Body of pancreas (tissue), 4 donors: ENCODE measurements around the gene CCDC6. TPM values are rescaled to one million over a fixed set of nuclear protein-coding genes. Genes with fewer than 3 reads are reported as not detected.

Experiments used
- ATAC-seq: fragments of 150-250 bp; one replicate; pipeline ENCODE4 v1.9.1; 2016
- DNase-seq, 4 donors: peaks; one replicate each; pipeline ENCODE4 v3.0.0-alpha.2; 2019
- H3K27ac ChIP-seq, 4 donors: fragments of 200-600 bp; sonication (generic); 1 replicate in 3 of 4; 2 replicates in 1 of 4; pipeline versions ENCODE4 v1.5.1 to v1.6.1; 2016 to 2019; ENCODE audit warnings: mild to moderate bottlenecking in 1 of 4, mixed read lengths in 1 of 4, moderate library complexity in 1 of 4
- H3K27me3 ChIP-seq, 2 donors: fragments of 200-600 bp; sonication (generic); one replicate each; pipeline ENCODE4 v1.6.0; 2016; ENCODE audit warnings: mild to moderate bottlenecking in 1 of 2
- H3K36me3 ChIP-seq, 2 donors: fragments of 200-600 bp; sonication (generic); replicated peaks in 1 of 2; 2 replicates each; pipeline ENCODE4 v1.5.1; 2016; ENCODE audit warnings: low read depth in 2 of 2; ENCODE audit not compliant: insufficient read depth in 1 of 2
- H3K4me1 ChIP-seq: fragments of 200-600 bp; sonication (generic); one replicate; pipeline ENCODE4 v1.6.0; 2016
- H3K4me3 ChIP-seq, 2 donors: fragments of 200-600 bp; sonication (generic); 1 replicate in 1 of 2; 2 replicates in 1 of 2; pipeline ENCODE4 v1.5.1; 2016 to 2019
- H3K9me3 ChIP-seq, 3 donors: fragments of 200-600 bp; sonication (generic); 1 replicate in 2 of 3; 2 replicates in 1 of 3; pipeline ENCODE4 v1.5.1; 2016
- POLR2A ChIP-seq, 3 donors: fragments of 450-650 bp; IDR thresholded peaks; one replicate each; pipeline ENCODE4 v1.6.1; 2016; ENCODE audit warnings: antibody characterized with exemption in 3 of 3, mild to moderate bottlenecking in 2 of 3
- intact Hi-C: fragments of 100-400 bp; cut with DNase I; formaldehyde crosslinking; loops from one replicate; pipeline ENCODE4 v1.15.1; 2023
- total RNA-seq, 2 donors: library from RNA; depleted of rRNA; stranded (reverse); fragments of >200 nt; gene quantifications; one replicate each; pipeline ENCODE4 v1.1.0, GENCODE V29; 2016
- TF ChIP-seq, protein P1 (sequence below), 7 experiments: fragments of 450-650 bp in 4 of 7; fragments of 200-600 bp in 3 of 7; sonication (generic) in 3 of 7; IDR thresholded peaks; one replicate each; pipeline ENCODE4 v1.5.1; 2016 to 2019; ENCODE audit warnings: antibody characterized with exemption in 7 of 7

Gene CCDC6
- total RNA-seq, 2 donors from 2014 or later, result 26.7 to 35.8 TPM

DNA sequence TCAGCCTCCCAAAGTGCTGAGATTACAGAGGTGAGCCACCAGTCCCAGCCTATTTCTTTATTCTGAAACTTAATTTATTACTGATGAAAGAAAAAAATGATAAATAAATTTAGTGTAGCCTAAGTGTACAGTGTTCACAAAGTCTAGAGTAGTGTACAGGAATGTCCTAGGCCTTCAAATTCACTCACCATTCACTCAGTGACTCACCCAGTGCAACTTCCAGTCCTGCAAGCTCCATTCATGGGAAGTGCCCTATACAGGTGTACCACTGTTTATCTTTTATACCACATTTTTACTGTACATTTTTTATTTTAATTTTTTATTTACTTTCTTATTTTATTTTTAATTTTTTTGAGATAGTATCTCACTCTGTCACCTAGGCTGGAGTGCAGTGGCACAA is 165.3 kb downstream of the CCDC6 start:
- Histone ChIP-seq H3K27me3 (no peaks in the 10 kb centered on the region), H3K27ac (no peak overlapping the region), H3K4me1 (peaks cover 3% of the 10 kb centered on the region), H3K9me3 (no peaks in the 10 kb centered on the region), H3K36me3 (no peaks in the 10 kb centered on the region), H3K4me3 (no peak overlapping the region)
- TF ChIP-seq, protein P1, sequence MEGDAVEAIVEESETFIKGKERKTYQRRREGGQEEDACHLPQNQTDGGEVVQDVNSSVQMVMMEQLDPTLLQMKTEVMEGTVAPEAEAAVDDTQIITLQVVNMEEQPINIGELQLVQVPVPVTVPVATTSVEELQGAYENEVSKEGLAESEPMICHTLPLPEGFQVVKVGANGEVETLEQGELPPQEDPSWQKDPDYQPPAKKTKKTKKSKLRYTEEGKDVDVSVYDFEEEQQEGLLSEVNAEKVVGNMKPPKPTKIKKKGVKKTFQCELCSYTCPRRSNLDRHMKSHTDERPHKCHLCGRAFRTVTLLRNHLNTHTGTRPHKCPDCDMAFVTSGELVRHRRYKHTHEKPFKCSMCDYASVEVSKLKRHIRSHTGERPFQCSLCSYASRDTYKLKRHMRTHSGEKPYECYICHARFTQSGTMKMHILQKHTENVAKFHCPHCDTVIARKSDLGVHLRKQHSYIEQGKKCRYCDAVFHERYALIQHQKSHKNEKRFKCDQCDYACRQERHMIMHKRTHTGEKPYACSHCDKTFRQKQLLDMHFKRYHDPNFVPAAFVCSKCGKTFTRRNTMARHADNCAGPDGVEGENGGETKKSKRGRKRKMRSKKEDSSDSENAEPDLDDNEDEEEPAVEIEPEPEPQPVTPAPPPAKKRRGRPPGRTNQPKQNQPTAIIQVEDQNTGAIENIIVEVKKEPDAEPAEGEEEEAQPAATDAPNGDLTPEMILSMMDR (IDR thresholded peaks at IDR 0.05), result no peak
- TF ChIP-seq POLR2A (IDR thresholded peaks at IDR 0.05), result no peak
- intact Hi-C loops, result no loop called here
- DNase-seq, result no peak
- no peak for ATAC-seq

Other genes with a start within 250 kb of the CCDC6 start
- gene SLC16A9, start 196.7 kb downstream of the CCDC6 start, total RNA-seq, result 1 to 10 TPM in 1 of 2 donors, under 1 TPM in 1; 0.78 to 2.6 TPM
- not detected for gene MRLN, start 153.1 kb downstream of the CCDC6 start, total RNA-seq